Measurements from ENCODE around the gene HTRA1.

HTRA1 gene

GRCh38 chr10:122515588-122516231, 54.4 kb downstream of the HTRA1 start:
- DNase-seq (ENCODE audit: low read depth in 2 of 2), result peak in 1 of 2 experiments; percentile 39

GRCh38 chr10:122516734-122517133, 55.4 kb downstream of the HTRA1 start:
- no peak for DNase-seq (ENCODE audit: low read depth in 2 of 2)

- no peak for DNase-seq (ENCODE audit: low read depth in 2 of 2)
Measured at GRCh38 chr10:122519144-122519543, 57.8 kb downstream of the HTRA1 start.

- no peak for DNase-seq (ENCODE audit: low read depth in 2 of 2)
Measured at GRCh38 chr10:122519873-122520272, 58.5 kb downstream of the HTRA1 start.

- DNase-seq (ENCODE audit: low read depth in 2 of 2), result no peak
Measured at GRCh38 chr10:122521011-122521410, 59.7 kb downstream of the HTRA1 start.

- DNase-seq (ENCODE audit: low read depth in 2 of 2), result no peak
Measured at GRCh38 chr10:122524811-122525210, 63.5 kb downstream of the HTRA1 start.

DNA sequence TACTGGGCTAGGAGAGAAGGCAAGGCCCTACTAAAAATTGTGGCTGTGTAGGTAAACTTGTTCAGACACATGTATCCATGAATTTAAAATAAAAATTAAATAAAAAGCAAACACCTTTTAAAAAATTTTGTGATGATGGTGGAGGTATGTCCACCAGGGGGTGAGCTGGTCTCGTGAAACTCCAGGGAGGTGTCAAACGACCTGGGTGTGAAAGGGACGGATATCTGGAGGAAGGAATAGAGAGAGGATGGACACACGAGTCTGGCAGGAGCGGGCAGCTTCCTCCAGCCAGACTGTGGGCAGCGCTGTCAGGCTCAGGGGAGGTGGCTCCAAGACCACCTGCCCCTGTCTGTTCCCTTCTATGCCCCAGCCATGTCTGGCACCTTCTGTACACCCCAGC, 64.4 kb downstream of the HTRA1 start:
- DNase-seq (ENCODE audit: low read depth in 2 of 2), result no peak

DNA sequence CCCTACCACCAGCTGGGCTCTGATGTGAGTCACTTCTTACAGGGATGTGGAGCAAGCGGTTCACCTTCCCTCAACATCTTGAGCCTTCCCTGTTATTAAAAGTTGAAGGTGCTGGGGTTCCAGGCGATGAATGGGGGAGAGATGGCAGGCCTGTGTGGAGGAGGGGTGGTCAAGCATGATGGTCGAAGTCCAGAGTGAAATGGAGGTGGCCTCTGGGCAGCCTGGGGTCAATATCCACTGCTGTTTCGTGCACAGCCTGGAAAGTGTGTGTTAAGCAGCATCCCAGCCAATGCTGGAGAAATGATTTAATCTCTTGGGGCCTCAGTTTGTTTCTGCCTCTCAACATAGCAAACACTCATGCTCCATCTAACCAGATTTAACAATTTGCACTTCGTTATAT, 65.5 kb downstream of the HTRA1 start:
- no peak for DNase-seq (ENCODE audit: low read depth in 2 of 2)

DNA sequence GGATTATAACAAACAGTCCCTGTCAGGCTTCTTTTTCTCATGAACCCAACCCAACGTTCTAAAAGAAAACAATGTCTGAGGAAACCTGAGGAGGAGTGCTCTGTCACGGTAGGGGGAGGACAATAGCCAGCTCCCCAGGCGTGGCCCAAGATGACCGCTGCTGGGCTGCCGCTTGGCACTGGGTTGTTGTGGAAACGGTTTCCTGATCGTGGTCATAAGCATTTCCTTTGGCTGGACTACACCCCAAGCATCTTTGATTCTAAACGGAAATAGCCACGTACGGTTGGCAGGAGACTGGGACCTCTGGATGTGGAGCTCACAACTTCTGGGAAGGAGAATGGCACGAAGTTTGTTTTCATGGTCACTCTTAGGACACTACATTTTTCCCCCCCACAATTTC, 68.8 kb downstream of the HTRA1 start:
- DNase-seq (ENCODE audit: low read depth in 2 of 2), result no peak

GRCh38 chr10:122531261-122531660, 69.9 kb downstream of the HTRA1 start:
- DNase-seq (ENCODE audit: low read depth in 2 of 2), result no peak

DNA sequence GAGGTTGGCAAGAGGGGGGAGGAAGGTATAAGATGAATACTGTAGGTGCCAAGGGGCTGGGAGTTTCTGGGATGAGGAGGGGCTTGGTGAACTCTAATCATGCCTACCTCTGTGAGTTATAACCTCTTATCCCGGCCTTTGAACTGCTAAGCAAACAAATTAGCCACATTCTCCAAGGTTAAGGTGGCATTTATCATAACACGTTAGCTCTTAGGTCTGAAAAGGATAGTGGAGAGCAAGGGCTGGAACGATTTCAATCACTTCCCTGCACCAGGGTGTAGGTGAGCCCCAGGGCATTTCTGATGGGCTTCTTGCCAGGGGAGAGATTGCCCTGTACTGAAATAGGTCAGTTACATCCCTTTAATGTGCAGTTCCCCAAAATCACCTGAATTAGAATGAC, 70.6 kb downstream of the HTRA1 start:
- DNase-seq (ENCODE audit: low read depth in 2 of 2), result no peak

GRCh38 chr10:122532601-122533296, 71.4 kb downstream of the HTRA1 start:
- DNase-seq (ENCODE audit: low read depth in 2 of 2), result no peak

GRCh38 chr10:122537545-122537944, 76.2 kb downstream of the HTRA1 start:
- no peak for DNase-seq (ENCODE audit: low read depth in 2 of 2)

DNA sequence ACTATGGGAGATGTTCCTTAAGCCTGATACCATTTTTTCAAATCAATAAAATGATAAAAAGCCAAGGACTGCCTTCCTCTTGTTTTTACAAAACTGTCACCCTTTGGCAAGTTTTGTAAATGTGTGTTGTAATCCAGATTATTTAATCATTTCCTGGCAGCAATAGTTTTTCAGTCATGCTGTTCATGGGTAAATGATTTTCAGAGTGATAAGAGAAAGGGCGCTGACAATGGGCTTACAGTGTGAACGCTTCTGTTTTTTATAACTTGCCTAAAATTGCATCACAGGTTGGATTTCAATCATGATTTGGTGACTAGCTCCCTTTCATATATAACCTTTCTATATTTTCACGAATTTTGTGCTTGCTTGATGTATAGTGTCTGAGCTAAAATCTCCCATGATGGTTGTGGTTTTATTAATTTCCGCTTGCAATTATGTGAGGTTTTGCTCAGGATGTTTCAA, 80.2 kb downstream of the HTRA1 start:
- no peak for DNase-seq (ENCODE audit: low read depth in 2 of 2)

DNA sequence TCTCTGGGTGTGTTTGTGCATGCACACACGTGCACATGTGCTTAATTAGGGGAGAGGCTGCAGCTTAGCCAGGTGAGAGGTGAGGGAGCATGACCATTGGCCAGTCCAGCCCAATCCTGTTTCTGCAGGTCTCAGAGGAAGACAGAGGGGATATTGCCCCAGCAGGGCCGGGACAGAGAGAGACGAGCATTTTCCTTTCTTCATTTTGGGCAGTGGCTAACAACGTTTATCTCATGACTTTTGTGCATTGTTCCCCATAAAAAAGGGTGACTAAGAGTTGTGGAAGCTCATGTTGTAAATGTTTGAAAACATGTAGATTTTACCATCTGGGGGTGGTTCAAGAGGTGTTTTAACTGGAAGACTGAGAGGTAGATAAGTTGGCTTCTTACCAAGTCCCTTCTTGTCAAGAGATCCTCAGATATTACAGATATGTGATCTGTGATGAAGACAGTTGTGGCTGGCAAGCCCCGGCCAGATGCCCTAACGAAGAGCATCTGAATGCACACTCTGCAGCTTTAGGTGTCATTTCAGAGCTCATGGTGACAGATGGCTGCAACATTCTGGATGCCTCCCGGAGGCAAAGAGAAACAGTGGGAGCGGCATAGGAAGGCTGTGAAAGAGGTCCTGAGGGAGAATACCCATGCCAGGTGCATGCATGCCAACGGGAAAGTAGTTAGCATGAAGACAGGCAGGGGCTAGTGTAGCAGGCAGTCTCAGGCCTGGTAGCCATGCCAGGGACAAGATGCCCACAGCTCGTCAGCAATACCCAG, 82.5 kb downstream of the HTRA1 start:
- no peak for DNase-seq (ENCODE audit: low read depth in 2 of 2)

GRCh38 chr10:122544493-122544892, 83.1 kb downstream of the HTRA1 start:
- no peak for DNase-seq (ENCODE audit: low read depth in 2 of 2)

GRCh38 chr10:122546242-122546641, 84.9 kb downstream of the HTRA1 start:
- DNase-seq (ENCODE audit: low read depth in 2 of 2), result no peak

DNA sequence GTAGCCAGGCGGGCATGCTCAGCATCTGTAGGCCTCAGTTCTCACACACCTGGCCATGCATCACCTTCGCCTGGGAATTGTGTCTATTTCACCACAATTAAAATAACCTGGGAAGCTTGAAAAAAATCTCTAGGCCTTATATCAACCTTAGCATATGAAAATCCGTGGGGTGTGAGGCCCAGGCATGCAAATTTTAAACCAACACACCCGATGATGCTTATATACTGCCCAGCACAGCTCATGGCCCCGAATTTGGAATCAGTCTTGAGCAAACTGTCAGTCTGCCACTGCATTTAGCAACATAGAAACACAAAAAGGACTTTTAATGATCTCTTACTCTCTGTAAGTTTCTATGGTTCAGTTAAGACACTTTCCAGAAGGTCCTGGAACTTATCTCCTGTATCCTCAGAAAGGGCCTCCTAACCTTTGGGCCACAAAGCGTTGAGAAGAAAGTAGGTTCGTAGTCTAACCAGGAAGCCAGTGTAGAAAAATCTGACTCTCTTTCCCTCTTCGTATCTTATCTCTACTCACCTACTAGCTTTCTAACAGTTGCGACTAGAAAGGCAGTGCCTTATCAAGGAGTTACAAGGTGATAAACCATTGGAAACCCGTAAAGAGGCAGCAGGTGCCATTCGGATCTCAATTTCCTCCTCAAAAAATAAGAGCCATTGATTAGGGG, 87.2 kb downstream of the HTRA1 start:
- DNase-seq (ENCODE audit: low read depth in 2 of 2), result no peak

DNA sequence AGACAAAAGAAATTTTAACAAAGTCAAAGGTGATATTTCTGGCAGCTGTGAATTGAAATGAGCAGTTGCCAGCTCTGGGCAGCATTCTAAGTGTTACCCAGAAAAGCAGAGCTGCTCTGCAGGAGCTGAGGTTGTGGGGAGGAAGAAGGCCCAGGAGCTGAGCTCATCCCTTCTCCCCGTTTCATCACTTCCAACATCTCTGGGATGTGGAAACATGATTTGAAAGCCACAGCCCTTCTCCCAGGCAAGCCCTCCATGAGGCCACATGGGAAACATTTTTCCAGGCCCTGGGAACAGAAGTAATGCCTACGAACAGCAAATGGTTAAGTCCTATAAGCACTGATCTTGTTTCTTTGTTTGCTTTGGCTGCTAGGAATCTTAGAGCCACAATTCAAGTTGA, 88.3 kb downstream of the HTRA1 start:
- DNase-seq (ENCODE audit: low read depth in 2 of 2), result no peak

DNA sequence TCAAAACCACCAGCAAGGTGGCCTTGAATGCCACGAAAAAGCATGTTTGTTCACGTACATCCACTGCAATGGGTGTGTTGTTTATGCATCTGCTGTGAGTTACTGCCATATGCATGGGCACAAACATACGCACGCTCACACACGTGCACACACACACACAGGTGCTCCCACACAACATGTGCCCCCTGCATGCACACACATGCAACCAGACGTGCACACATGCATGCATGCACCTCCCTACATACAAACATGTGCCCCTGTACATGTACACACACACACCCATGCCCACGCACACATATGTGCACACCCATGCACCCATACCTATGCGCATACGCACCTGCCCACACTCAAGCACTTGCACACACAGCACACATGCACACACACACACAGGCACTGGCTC, 89.1 kb downstream of the HTRA1 start:
- no peak for DNase-seq (ENCODE audit: low read depth in 2 of 2)

- no peak for DNase-seq (ENCODE audit: low read depth in 2 of 2)
Measured at GRCh38 chr10:122550983-122551382, 89.6 kb downstream of the HTRA1 start.

DNA sequence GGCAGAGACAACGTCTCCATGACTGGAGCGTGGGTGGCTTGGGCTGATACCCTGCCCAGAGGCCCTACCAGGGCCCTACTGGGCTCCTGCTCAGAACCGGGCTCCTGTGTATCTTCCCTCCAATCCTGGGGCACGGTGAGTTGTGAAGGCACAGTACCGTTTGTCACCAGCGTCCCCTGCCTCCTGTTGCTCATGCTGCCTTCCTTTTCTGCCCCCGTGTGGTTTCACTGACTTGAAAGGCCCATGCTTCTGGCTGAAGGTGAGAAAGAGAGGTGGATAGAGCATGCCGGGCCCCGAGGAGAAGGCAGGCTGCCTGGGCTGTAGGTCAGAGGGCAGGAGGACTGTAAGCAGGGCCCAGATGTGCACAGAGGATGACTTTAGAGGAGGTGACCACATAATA, 90.1 kb downstream of the HTRA1 start:
- peak; percentile 13 to 29 for DNase-seq (ENCODE audit: low read depth in 2 of 2)
